H1 (cell line): Measurements from ENCODE around the gene GPC6. TPM values are rescaled to one million over a fixed set of nuclear protein-coding genes. Genes with fewer than 3 reads are reported as not detected.

Experiments
- BACH1 ChIP-seq: IDR thresholded peaks from 2 replicates; pipeline ENCODE4 v1.6.1; 2012; ENCODE audit warnings: low read length, improper control_type of control experiment
- BRCA1 ChIP-seq: IDR thresholded peaks from 2 replicates; pipeline ENCODE4 v1.6.1; 2012; ENCODE audit warnings: low read depth, low read length, improper control_type of control experiment
- CTBP2 ChIP-seq: IDR thresholded peaks from 2 replicates; pipeline ENCODE4 v1.7.0; 2011; ENCODE audit warnings: borderline replicate concordance, mild to moderate bottlenecking, moderate library complexity, mixed read lengths, low read length; ENCODE audit not compliant: insufficient read depth, insufficient read length
- EP300 ChIP-seq, 2 experiments: IDR thresholded peaks; 1 replicate in 1 of 2; 2 replicates in 1 of 2; pipeline ENCODE4 v1.6.1; 2011 to 2012; ENCODE audit warnings: low read depth in 2 of 2, low read length in 2 of 2, mild to moderate bottlenecking in 2 of 2, borderline replicate concordance in 1 of 2, inconsistent platforms in 1 of 2, moderate library complexity in 1 of 2
- EZH2 ChIP-seq: fragments of 200-600 bp; sonication (generic); IDR thresholded peaks from 2 replicates; pipeline ENCODE4 v1.7.1; 2012; ENCODE audit warnings: low read depth, mild to moderate bottlenecking, moderate library complexity, low read length, inconsistent platforms; ENCODE audit not compliant: severe bottlenecking
- KDM4A ChIP-seq: IDR thresholded peaks from one replicate; pipeline ENCODE4 v1.7.1; 2012; ENCODE audit warnings: low read depth, mild to moderate bottlenecking, moderate library complexity, low read length, inconsistent platforms; ENCODE audit not compliant: severe bottlenecking
- MAFK ChIP-seq: IDR thresholded peaks from 2 replicates; pipeline ENCODE4 v1.6.1; 2012; ENCODE audit warnings: low read depth, mild to moderate bottlenecking, improper control_type of control experiment, low read length
- polyA plus RNA-seq, 7 experiments: library from polyadenylated mRNA; depleted of rRNA in 3 of 7; stranded (reverse) in 5 of 7; unstranded in 2 of 7; fragments of >200 nt in 5 of 7; fragments of 200-250 nt in 2 of 7; gene quantifications; 1 replicate in 5 of 7; 2 replicates in 1 of 7; 4 replicates in 1 of 7; pipeline versions ENCODE4 v1.2.1 to v1.2.3, GENCODE V29; 2011 to 2013; ENCODE audit warnings: missing spikeins in 2 of 7, mixed read lengths in 2 of 7
- total RNA-seq: library from RNA; stranded (reverse); fragmentation: NEBNext Ultra II Directional; extraction: Animal tissue kit (Norgen Biotek cat#: 25700); gene quantifications from 2 replicates; pipeline ENCODE4 v1.2.1, GENCODE V29; 2021
- TF ChIP-seq, protein P1 (sequence below): fragments of 300-600 bp; sonication (generic); IDR thresholded peaks from 2 replicates; pipeline ENCODE4 v1.7.1; 2012; ENCODE audit warnings: low read length, moderate library complexity, mild to moderate bottlenecking, inconsistent platforms; ENCODE audit not compliant: insufficient replicate concordance
- TF ChIP-seq, protein P2 (sequence below): IDR thresholded peaks from 2 replicates; pipeline ENCODE4 v1.6.1; 2011; ENCODE audit warnings: low read length, improper control_type of control experiment

GPC6 gene
- total and polyA plus RNA-seq, 2 of the 8 experiments (the other 6 are each of a cell fraction or from before 2014, with no cell fraction given): 5.4 to 12.0 TPM

DNA sequence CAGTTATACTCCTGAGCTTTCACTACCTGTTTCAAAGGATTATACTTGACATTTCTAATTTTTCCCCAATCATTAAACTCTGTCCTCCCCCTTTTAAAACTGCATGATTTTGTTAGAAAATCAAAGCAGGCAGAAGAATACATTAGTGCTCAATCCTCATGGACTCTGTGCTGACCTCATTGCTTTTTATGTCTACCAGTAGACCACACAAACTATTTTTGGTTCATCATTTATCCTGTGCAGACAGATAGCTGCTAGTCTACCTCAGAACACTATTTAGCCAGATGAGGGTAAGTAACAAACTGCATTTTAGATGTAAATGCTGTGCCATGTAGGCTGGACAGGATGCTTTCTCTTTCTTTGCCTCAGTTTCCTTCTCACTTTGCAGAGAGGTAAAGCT, 1016.9 kb downstream of the GPC6 start (continued):
- TF ChIP-seq, protein P1, sequence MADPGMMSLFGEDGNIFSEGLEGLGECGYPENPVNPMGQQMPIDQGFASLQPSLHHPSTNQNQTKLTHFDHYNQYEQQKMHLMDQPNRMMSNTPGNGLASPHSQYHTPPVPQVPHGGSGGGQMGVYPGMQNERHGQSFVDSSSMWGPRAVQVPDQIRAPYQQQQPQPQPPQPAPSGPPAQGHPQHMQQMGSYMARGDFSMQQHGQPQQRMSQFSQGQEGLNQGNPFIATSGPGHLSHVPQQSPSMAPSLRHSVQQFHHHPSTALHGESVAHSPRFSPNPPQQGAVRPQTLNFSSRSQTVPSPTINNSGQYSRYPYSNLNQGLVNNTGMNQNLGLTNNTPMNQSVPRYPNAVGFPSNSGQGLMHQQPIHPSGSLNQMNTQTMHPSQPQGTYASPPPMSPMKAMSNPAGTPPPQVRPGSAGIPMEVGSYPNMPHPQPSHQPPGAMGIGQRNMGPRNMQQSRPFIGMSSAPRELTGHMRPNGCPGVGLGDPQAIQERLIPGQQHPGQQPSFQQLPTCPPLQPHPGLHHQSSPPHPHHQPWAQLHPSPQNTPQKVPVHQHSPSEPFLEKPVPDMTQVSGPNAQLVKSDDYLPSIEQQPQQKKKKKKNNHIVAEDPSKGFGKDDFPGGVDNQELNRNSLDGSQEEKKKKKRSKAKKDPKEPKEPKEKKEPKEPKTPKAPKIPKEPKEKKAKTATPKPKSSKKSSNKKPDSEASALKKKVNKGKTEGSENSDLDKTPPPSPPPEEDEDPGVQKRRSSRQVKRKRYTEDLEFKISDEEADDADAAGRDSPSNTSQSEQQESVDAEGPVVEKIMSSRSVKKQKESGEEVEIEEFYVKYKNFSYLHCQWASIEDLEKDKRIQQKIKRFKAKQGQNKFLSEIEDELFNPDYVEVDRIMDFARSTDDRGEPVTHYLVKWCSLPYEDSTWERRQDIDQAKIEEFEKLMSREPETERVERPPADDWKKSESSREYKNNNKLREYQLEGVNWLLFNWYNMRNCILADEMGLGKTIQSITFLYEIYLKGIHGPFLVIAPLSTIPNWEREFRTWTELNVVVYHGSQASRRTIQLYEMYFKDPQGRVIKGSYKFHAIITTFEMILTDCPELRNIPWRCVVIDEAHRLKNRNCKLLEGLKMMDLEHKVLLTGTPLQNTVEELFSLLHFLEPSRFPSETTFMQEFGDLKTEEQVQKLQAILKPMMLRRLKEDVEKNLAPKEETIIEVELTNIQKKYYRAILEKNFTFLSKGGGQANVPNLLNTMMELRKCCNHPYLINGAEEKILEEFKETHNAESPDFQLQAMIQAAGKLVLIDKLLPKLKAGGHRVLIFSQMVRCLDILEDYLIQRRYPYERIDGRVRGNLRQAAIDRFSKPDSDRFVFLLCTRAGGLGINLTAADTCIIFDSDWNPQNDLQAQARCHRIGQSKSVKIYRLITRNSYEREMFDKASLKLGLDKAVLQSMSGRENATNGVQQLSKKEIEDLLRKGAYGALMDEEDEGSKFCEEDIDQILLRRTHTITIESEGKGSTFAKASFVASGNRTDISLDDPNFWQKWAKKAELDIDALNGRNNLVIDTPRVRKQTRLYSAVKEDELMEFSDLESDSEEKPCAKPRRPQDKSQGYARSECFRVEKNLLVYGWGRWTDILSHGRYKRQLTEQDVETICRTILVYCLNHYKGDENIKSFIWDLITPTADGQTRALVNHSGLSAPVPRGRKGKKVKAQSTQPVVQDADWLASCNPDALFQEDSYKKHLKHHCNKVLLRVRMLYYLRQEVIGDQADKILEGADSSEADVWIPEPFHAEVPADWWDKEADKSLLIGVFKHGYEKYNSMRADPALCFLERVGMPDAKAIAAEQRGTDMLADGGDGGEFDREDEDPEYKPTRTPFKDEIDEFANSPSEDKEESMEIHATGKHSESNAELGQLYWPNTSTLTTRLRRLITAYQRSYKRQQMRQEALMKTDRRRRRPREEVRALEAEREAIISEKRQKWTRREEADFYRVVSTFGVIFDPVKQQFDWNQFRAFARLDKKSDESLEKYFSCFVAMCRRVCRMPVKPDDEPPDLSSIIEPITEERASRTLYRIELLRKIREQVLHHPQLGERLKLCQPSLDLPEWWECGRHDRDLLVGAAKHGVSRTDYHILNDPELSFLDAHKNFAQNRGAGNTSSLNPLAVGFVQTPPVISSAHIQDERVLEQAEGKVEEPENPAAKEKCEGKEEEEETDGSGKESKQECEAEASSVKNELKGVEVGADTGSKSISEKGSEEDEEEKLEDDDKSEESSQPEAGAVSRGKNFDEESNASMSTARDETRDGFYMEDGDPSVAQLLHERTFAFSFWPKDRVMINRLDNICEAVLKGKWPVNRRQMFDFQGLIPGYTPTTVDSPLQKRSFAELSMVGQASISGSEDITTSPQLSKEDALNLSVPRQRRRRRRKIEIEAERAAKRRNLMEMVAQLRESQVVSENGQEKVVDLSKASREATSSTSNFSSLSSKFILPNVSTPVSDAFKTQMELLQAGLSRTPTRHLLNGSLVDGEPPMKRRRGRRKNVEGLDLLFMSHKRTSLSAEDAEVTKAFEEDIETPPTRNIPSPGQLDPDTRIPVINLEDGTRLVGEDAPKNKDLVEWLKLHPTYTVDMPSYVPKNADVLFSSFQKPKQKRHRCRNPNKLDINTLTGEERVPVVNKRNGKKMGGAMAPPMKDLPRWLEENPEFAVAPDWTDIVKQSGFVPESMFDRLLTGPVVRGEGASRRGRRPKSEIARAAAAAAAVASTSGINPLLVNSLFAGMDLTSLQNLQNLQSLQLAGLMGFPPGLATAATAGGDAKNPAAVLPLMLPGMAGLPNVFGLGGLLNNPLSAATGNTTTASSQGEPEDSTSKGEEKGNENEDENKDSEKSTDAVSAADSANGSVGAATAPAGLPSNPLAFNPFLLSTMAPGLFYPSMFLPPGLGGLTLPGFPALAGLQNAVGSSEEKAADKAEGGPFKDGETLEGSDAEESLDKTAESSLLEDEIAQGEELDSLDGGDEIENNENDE: no peak
- TF ChIP-seq CTBP2 (no peak), BRCA1 (no peak), KDM4A (no peak), EP300 (IDR thresholded peaks at IDR 0.05; ENCODE audit: borderline replicate concordance in 1 of 2, low read depth in 2 of 2, low read length in 2 of 2) (no peak), MAFK (no peak), BACH1 (no peak), EZH2 (no peak)
- TF ChIP-seq, protein P2, sequence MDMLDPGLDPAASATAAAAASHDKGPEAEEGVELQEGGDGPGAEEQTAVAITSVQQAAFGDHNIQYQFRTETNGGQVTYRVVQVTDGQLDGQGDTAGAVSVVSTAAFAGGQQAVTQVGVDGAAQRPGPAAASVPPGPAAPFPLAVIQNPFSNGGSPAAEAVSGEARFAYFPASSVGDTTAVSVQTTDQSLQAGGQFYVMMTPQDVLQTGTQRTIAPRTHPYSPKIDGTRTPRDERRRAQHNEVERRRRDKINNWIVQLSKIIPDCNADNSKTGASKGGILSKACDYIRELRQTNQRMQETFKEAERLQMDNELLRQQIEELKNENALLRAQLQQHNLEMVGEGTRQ: no peak
